Epithelial cell of prostate (primary cell): Measurements from ENCODE around the gene SETD3.

Experiments
- DNase-seq: peaks from one replicate; pipeline ENCODE4 v3.0.0-alpha.2; 2011; ENCODE audit warnings: low read depth, low spot score
- H3K27ac ChIP-seq: fragments of 450-650 bp; 2 replicates; pipeline ENCODE4 v1.5.1; 2017; ENCODE audit warnings: mild to moderate bottlenecking

Gene SETD3

DNA sequence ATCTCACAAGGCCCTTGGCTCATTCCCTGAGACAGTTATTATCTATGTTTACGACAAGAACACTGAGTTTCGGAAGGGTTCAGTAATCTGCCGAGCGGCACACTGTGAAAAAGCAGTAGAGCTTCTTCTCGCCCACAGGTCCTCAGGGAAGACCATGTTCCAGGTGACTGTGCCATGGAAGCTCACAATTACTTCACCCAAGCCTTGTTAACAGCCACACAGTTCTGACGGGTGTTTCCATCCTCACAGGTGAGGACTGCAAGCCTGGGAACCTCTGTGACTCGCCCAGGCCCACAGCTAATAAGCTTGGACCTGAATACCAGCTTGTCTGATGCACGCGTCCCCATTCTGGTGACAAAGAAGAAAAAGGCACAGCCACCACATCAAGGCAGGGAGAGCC is 15.4 kb downstream of the SETD3 start:
- H3K27ac ChIP-seq: no peak overlapping the region
- DNase-seq: no peak

DNA sequence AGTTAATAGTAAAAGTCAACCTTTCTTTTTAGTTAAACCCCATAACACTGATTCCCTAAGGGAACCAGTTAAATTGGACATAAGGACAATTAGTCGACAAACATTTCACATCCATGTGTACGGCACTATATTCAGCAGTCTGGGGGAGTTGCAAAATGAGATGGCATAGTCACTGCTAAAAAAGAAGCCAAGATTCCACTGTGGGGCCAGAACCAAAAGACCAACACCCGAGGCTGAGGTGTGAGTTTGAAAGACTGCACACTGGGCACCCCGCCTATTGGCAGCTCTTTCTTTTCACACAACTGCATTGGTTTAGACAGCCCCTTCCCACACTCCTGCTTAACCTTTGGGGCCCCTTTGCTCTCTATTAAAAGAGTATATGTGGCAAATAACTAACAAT is 16.7 kb downstream of the SETD3 start:
- DNase-seq: no peak
- no peak overlapping the region for H3K27ac ChIP-seq

DNA sequence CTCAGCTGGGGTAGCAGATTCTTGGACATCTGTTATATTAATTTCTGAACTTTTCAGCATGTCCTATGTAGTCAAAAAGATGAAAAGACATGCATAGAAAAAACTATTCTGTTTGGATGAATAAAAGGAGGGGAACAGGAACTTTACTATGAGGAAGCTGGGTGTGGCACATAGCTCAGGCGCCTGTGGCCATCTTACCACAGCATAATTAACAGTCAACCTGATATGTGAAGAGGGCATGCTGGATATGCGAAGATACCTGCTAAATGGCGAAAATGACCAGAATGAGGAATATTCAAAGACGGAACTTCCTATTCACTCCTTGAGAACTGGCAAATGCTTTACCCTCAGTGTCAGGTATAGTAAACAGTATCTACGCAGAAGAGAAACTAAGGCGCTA is 18.4 kb downstream of the SETD3 start:
- peak overlapping the region; percentile 29 for H3K27ac ChIP-seq

DNA sequence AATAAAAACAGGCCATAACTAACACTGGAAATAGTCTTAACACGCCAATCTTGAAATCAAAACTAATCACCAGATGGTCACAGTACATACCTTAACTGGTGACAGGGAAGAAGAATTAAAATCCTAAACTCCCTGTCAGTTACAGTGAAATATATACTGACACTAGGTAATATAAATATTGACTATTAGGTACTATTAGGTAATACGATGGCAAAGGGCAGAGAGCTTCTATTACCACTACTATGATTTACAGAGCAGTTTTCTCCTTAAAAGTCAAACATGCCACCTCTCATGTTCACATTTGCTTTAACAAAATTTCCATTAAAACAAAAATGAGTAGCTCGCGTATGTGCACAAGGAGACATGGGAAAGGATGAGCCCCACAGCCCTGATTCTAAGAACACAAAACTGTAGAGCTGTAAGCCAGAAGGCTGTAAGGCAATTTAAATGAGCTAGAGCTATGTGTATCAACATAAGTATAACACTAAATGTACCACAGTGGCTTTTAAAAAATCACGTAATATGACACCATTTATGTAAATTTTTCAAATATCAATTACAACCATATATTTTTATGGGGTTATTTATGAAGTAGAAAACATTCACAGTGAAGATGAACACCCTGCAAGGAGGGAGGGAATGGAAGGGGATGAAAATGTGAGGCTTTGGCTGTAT is 19.1 kb downstream of the SETD3 start:
- DNase-seq: no peak
- H3K27ac ChIP-seq: peak overlapping the region; percentile 38

More for the DNA sequence above, 18.4 kb downstream of the SETD3 start:
- DNase-seq: no peak

DNA sequence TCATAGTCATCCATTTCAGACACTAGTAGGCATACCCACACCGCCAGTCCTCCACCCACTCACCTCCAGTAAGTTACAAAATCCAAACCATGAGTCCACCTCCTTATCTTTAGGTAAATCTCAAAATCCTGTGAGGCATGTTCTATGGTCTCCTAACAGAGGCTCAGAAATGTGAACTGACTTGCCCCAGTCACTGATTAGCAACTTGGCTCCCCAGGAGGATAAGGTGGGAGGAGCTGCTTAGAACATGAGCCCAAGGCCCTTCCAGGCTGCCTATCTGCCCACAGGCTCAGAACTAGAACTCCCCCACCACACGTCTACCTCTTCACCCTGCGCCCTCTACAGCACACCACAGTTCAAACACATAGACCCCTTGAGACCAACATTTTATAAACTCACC is 19.9 kb downstream of the SETD3 start:
- DNase-seq: peak; percentile 84
- peak overlapping the region; percentile 38 for H3K27ac ChIP-seq

DNA sequence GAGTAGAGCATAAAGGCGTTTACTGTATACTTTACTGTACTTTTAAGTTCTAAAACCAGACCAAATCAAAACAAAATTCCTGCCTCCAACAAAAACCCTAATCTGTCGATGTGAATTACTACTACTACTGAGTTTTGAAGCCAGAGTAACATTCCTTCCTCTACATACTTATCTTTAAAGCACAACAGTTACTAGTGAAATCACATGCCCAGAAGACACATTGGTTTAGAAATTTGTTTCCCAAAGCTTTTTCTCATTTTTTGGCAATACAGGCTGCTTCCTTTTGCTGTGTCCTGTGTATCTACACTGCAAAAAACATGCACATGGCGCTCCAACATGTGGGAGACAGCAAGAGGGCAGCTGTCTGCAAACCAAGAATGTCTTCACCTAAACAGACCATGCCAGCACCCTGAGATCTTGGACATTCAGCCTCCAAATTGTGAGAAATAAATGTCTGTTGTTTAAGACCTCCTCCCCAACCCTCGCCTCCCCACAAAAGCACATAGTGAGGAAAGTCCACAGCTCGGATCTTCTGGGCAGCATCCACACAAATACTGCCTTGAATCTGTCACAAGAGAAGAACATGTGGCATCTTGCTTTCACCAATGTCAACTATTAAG is 21.1 kb downstream of the SETD3 start:
- DNase-seq: no peak
- H3K27ac ChIP-seq: no peak overlapping the region

DNA sequence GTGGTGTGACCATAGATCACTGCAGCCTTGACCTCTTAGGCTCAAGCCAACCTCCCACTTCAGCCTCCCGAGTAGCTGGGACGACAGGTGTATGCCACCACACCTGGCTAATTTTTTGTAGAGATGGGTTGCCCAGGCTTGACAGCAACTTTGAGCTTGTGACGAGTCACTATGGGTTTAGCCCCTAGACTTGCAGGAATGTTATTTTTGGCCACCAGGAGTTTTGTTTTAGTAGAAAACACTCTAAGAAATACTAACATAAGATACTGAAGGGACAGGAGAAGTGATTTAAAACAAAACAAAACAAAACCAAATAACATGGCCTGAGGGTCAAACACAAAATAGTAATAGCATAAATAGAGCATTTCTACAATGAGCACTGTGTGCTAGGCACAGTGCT is 26.4 kb downstream of the SETD3 start:
- DNase-seq: no peak
- H3K27ac ChIP-seq: no peak overlapping the region

DNA sequence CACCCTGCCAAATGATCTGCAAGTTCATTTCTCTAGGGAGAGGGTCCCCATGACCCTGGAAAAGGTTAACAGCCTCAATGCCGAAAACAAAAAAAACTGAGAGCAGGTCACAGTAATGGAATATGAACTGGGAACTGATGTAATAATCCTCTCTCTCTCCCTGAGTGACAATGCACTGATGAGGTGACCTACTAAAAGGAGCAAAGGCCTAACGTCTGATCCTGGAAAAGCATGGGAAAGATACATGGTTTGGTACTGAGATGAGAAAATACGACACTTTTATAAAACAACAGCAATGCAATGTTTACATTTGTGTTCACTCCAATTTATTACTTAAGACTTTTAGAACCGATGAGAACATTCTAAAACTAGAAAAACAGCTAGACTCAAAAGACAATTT is 27.7 kb downstream of the SETD3 start:
- no peak for DNase-seq

DNA sequence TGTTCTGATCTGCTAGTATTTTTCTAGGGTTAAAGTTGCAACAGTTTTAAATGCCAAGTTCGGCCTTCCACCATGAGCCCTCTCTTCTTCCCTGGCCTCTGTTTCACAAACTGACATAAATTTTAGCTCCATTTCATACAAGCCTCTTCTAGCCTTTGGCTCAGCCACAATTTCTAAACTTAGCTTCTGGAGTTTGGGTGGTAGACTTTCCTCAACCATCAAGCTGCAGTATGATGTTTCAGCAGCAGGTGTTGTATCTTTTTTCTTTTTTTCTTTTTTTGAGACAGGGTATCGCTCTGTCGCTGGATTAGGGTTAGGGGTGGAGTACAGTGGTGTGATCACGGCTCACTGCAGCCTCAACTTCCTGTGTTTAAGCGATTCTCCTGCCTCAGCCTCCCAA is 29.4 kb downstream of the SETD3 start:
- H3K27ac ChIP-seq: no peak overlapping the region
- no peak for DNase-seq

More for the DNA sequence above, 27.7 kb downstream of the SETD3 start:
- no peak overlapping the region for H3K27ac ChIP-seq

DNA sequence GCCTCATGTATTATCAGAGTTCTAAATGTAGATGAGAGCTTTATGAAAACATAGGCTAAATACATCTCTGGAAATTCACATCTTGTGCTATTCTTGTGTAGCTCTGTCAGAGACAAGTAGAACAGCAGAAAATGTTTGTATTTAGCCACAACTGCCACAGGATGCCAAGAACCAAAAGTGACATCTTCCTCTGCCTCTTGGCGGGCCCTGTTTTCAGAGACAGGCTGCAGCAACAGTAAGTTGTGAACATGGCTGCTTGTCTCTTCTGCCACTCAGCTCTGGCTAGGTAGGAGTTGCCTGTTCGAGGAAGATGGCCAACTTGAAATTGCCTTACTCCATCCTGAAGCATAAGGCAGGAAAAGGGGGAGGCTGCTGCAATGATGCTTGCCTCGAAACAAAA is 30.4 kb downstream of the SETD3 start:
- H3K27ac ChIP-seq: no peak overlapping the region
- no peak for DNase-seq

DNA sequence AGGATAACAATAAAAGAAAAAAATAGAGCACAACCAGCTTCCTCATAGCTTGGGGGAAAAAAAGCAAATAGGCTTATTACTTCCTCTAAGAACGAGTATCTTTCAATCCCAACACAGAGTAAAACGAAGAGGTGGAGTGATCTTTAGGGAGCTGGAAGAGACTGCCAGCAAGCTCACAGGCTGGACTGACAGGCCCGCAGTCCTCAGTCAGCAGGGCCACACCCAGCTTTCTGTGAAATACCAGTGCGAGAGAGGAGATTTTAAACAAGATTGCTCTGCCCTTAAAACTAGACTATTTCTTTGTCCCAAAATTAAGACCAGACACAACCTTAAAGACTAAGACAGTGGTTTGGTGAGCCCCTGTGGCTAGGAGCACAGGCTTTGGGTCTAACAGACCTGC is 32.9 kb downstream of the SETD3 start:
- DNase-seq: no peak
- H3K27ac ChIP-seq: no peak overlapping the region

DNA sequence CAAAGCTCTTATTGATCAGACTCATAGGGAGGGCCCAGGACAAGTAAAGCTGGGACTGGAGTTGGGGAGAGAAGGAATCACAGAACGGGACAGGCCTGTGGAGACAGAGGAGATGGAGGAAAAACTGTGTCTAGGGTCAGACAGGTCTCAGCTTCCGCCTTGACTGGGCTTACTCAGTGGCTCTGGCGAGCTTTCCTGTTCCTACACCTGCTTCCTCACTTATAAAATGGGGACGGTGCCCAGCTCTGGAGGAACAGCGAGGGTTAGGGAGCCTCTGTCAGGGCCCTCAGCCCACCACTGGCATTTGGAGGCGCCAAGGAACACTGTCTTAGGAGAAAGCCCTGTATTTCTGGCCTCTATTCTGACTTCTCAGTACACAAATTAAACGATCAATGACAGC is 34.7 kb downstream of the SETD3 start:
- no peak for DNase-seq
- H3K27ac ChIP-seq: no peak overlapping the region

DNA sequence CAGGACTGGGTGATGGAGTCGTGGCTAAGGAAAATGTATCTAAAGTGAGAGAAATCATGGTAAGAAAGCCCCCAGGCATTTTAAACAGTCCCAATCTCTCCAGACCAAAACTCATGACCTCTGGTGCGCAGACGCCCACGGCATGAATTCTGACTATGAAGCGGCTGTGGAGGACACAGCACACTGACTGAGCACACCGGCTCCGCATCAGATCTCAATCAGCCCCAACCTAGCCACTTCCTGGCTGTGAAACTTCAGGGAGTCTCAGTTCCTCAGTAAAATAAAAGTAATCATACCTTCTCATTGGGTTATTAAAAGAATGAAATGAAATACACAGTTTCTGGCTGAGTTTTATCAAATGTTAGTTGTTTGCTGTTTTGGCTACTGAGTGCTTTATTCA is 38.7 kb downstream of the SETD3 start:
- no peak overlapping the region for H3K27ac ChIP-seq

DNA sequence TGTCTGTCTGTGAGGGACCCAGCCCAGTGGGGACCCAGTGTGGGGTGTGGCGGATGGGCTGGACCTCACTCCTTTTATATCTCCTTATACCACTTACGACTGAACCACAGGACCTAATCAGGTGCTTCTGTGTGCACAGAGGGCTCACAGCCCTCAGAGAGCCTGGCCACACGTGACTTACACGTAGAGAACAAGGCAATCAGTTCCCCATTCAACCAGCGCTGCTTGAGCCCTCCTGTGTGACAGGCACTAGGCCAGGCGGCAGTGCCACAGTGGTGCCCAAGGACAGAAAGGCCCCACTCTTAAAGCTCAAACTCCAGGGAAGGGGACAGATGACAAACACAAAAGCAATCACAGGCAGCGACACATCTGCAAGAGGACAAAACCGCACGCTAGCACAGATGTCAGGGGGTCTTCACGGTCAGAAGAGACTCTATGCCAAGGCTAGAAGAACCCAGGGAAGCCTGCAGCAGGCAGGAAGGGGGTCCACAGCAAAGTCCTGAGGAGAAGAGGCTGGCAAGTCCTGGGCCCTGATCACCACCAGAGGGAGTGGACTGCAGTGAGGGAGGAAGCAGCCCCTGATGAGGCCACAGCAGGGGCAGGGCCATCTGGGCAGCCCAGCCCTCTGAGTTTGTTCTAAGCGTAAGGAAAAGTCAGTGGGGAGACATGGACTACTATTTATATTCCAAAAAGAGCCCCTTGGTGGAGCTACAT is 39.3 kb downstream of the SETD3 start:
- no peak for DNase-seq
- no peak overlapping the region for H3K27ac ChIP-seq

More for the DNA sequence above, 38.7 kb downstream of the SETD3 start:
- no peak for DNase-seq

DNA sequence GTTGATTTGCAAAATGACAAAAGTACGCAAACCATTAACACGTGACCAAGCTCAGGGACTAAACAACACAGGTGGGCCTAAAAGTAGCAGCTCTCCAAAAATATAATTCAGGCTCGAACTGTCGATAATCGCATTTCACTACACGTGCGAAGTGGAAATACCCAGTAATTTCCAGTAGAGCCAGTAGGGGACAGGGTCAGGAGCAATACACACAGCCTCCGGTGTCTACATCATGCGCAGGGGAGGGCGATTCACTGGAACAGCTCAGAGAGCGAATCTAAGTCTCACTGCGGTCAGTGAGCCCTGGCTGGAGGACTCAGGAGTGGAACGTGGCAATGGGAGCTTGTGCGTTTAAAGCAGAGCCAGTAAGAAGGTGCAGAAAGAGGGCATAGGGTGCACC is 40.4 kb downstream of the SETD3 start:
- DNase-seq: no peak
- H3K27ac ChIP-seq: no peak overlapping the region

DNA sequence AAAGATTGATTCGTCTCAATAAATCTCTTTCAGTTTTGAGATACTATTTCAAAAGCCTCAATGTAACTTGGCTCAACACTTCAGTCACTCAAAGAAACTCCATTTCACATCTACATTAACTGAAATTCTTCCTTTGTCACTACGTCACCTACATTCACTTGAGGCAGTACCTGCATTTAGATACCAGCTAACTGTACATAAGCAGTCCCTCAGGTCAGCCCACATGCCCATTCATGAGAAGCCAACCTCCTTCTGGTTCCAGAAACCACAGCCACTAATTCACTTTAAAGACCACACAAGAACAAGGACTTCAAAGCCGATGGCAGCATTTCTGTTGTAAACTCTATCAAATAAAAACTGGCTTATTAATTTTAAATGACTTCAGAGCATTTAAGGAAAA is 43.0 kb downstream of the SETD3 start:
- no peak for DNase-seq
- no peak overlapping the region for H3K27ac ChIP-seq

DNA sequence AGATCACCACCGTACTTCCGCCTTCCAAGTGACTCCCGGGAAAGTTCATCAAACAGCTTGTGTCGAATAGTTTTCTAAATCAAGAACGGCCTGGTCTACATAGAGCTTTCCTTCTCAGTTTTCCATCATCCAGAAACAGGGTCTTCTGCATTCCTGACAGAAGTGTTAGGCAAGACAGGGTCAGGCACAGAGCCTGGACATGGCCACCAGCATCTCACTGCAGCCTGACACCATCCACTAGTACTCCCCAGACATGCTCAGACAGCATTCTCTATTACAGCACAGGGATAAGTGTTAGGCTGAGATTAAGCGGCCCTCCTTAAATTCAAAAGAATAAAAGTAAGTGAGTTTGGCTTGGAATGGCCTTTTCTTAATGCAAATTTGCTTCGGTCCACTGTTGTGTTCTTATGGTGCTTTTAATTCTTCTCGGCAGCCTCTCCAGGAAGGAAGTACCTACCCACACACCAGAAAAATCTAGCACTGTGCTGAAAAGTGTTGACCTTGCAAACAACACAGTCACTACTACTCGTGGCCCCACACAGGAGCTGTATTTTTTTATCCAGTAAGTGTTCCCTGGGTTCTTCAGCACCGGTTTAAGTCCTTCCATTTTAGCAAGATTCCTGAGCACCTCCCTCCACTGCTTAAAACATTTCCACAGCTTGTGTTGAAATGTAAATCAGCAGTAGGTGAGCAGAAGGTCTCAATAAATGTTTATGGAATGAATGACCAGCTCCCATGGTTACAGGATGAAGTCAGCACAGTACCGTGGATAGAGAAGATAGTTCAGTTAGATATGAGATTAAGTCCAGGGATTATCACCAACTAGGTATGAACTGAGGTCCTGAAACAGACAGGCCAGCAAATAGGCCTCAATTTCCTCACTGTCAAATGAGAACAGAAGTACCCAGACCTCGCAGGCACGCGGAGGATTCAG is 44.1 kb downstream of the SETD3 start:
- no peak overlapping the region for H3K27ac ChIP-seq
- no peak for DNase-seq

DNA sequence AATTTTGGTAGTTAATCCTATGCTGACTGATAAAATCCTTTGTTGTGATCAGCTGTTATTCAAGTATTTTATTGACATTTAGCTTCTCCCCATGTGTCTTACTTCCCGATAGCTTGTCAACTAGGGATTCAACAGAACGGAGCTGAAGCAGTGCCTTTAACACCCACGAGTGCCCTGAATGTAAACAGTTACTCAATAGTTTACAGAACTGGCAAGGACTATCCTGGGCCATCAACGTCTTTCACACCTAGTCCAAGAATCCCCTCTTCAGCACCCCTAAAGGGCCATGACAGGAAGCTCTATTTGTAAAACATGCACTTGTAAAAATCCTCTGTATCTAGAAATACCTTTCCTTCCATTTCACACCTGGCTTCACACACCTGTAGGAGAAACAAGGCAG is 45.3 kb downstream of the SETD3 start:
- no peak overlapping the region for H3K27ac ChIP-seq

DNA sequence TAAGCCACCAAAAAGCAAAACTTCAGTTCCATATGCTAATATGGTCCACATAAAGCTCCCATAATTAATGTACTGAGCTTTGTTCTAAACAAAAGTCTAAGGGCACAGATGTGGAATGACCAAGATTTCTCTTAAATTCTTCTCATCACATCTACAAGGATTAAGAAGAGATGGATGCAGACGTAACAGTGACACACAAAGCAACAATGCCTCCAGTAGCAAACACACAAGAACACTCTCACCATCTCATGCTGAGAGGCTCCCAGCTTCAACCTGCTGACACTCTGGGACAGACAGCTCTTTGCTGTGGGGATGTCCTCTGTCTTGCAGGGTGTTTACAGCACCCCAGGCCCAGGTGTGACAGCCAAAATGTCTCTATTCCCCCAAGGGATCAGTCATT is 48.2 kb downstream of the SETD3 start:
- DNase-seq: no peak
- no peak overlapping the region for H3K27ac ChIP-seq

More for the DNA sequence above, 45.3 kb downstream of the SETD3 start:
- DNase-seq: no peak

DNA sequence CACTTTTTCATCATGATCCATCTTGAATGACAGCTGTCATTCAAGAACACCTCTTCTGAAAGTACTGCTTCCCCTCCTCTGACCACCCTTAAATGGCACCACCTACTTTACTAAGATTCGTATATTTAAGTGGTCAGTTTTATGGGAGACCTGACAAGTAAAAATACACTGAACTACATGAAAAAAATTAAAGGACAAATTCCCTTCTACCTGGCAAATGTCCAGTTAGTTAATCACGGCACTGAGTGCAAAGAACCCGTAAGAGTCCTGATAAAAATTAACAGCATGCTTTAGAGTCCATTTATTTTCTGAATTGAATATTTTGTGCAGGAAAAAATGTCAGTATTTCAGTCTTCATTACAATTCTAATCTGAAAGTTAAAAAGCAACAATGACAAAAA is 48.7 kb downstream of the SETD3 start:
- H3K27ac ChIP-seq: no peak overlapping the region
- no peak for DNase-seq

DNA sequence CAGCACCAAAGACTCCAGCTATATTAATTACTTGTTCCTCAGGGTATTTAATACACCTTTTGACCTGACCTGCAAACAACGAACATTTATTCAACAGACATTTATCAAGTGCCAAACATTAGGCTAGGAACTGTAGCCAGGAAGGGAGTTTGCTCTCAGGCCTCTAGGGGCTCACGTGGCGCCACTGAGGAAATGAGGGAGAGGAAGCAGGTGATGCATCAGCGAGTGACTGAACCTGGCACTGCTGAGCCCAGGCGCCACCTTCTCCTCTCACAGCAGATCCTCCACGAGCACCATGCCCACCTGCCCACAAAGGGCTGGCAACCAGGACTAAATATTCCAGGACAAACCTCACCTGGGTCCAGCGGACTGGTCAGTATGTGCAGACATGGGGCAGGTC is 50.2 kb downstream of the SETD3 start:
- DNase-seq: no peak
- no peak overlapping the region for H3K27ac ChIP-seq
